HG03439 (cell line): ENCODE results near the gene VPS16.

ENCODE experiments used
- ATAC-seq: cut with Tn5 transposase; IDR thresholded peaks from one replicate; pipeline ENCODE4 v1.9.1; 2021; ENCODE audit warnings: mild to moderate bottlenecking, moderate library complexity; ENCODE audit not compliant: unreplicated experiment

VPS16 gene

DNA sequence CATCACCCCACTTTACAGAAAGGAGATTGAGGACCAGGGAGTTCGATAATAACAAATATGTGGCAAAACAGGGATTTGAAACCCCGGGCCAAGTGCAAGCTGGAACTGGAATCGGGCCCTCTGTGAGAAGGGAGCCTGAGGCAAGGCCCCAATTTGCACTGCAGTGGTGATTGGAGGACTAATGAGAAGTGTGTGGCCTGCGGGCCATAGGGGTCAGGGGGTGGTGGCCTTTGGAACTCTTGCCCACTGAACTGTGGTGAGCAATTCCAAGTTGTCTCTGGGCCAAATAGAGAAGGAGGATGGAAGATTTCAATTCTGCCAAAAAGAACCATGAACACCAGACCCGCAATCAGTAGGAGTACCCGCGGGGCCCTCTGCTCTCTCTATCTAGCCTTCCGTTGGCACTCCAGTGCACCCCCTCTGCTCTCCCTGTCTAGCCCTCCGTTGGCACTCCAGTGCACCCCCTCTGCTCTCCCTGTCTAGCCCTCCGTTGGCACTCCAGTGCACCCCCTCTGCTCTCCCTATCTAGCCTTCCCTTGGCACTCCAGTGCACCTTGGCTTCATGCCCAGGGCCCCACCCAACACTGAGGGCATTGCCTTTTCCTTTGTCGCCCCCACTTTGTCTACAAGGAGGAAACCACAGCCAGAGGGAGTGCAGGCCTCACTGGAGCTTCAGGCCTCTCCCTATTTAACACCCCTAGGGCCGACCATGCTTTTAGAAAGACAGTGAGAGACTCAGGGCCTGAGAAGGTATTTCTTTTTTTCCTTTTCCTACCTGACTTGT is 26.7 kb downstream of the VPS16 start:
- ATAC-seq, result no peak

DNA sequence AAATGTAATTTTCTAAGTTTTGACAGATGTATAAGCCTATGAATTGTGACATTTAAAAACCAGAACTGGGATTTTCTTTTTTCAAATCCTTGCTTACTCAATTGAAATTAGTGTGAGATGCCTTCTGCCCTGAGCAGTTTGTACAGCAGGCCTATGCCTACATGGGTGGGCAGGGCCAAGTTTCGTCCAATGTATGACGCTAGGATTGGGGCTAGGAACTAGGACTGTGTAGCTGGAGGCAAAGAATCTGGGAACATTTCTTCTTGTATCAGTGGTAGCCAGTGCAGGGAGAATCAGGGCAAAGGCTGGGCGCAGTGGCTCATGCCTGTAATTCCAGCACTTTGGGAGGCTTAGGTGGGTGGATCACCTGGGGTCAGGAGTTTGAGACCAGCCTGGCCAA is 28.8 kb downstream of the VPS16 start:
- ATAC-seq, result no peak

DNA sequence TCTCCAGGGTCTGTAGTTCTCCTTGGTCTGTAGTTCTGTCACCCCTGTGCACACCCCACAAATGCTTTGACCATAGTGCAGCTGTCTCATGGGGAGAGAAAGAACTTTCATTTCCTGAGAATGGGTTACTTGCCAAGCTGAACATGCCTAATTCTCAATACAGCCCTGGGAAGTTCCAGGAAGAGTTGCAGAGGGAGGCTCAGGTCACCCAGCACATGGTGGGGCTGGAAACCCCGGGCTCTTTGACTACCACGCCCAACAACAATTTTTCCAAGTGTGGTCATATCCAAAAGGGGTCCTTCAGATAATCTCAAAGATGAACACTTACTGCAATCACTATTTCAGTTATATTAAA is 30.5 kb downstream of the VPS16 start:
- no peak for ATAC-seq

- no peak for ATAC-seq
Measured at GRCh38 chr20:2871661-2872458, 31.3 kb downstream of the VPS16 start.

GRCh38 chr20:2872459-2873009 is 32.0 kb downstream of the VPS16 start:
- ATAC-seq, result peak; percentile 36

DNA sequence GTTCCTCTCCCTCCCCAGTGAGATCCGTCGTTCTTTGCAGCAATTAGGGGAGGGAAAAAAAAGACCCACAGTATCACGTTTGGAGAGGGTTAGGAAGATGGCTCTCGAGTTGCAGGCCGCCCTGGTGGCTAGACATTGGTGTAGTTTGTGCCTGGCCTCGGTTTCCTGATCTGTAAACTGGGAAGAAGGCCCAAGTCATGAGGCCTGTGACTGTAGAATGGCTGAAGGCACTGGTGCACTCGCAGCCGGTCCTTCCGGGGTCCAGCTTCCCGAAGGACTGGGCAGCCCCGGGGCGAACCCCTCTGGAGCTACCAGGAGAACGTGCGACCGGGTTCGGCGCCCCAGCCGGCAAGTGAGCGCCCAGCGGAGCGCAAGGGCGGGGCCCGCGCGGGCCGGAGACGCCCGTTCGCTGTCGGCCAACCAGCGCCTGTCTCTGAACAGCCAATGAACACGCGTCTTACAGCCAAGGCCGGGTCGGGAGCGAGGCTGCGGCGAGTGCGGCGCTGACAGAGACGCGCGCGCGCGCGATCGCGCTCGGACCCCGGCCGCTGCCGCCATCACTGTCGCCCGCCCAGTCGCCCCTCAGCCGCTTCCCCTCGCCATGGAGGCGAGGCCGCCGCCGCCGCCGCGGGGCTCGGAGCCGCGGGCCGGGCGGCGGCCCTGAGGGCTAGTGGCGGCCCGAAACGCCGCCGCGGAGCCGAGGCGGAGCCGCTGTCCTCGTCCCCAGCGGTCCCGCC is 32.6 kb downstream of the VPS16 start, which contains the start of gene PTPRA:
TSS of gene PTPRA (plus strand) at position 472 of the 737 bp plus-strand sequence. CDS start 90,797 bp downstream, outside the sequence.
- peak; percentile 92 for ATAC-seq

DNA sequence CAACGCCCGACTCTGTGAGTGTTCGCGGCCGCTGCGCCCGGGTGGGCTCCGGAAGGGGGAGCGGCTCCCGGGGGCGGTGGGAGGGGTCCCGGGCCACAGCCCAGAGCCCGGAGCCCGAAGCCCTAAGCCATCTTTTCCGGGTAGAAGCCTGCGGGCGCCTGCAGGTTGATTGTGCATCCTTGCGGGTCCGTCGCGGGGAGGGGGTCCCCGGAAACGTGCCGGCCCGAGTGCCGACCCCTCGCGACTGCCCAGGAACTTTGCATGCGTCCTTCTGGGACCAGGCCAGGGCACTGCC is 33.1 kb downstream of the VPS16 start:
- no peak for ATAC-seq

DNA sequence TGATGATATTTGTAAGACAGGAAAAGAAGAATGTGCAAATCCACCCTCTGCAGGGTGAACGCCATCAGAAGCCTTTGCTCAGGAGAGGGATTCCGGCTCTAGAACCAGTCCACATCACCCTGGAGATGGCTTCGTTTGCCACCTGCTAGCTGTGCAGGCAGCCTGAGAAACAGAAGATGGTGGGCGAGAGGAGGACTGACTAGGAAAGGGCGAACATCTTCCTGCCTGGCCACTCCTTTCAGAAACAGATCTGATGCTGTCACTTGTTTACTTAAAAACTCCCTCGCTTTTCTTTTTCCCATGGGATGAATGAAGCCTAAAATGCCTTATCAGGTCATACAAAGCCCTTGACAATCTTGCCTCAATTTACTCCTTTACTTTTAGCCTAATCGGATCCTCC is 33.9 kb downstream of the VPS16 start:
- no peak for ATAC-seq

GRCh38 chr20:2875690-2876203 is 35.2 kb downstream of the VPS16 start:
- no peak for ATAC-seq

GRCh38 chr20:2878515-2878914 is 38.0 kb downstream of the VPS16 start:
- no peak for ATAC-seq

- ATAC-seq, result no peak
Measured at GRCh38 chr20:2879146-2879545, 38.6 kb downstream of the VPS16 start.

DNA sequence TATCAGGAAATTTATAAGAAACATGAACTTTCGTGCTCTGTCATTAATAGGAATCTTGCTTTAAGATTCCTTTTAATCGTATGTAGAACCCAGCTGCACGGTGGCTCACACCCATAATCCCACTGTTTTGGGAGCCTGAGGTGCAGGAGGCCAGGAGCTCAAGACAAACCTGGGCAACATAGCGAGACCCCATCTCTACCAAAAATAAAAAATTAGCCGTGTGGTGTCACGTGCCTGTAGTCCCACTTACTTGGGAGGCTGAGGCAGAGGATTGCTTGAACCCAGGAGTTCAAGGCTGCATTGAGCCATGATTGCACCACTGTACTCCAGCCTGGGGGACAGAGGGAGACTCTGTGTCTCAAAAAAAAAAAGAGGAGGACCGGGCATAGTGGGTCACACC is 40.1 kb downstream of the VPS16 start:
- no peak for ATAC-seq

- ATAC-seq, result no peak
Measured at GRCh38 chr20:2883726-2884637, 43.4 kb downstream of the VPS16 start.

DNA sequence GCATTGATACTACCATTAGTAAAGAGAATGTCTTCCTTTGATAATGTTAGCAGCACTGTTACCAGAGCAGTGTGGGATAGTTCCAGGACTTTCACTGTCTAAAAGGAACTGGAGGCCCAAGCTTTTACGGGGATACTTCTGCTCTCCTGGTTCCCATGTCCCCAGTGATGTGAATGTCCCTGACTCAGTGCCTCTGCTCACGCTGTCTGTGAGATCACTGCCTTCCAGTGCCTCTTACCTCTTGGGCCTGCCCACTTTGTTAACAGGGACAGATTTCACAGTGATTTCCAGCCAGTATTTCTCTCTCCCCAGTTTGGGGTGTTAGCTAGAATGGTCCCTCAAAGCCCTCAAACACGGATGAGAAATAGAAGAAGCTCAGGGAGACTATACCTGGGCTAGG is 47.2 kb downstream of the VPS16 start:
- ATAC-seq, result no peak

DNA sequence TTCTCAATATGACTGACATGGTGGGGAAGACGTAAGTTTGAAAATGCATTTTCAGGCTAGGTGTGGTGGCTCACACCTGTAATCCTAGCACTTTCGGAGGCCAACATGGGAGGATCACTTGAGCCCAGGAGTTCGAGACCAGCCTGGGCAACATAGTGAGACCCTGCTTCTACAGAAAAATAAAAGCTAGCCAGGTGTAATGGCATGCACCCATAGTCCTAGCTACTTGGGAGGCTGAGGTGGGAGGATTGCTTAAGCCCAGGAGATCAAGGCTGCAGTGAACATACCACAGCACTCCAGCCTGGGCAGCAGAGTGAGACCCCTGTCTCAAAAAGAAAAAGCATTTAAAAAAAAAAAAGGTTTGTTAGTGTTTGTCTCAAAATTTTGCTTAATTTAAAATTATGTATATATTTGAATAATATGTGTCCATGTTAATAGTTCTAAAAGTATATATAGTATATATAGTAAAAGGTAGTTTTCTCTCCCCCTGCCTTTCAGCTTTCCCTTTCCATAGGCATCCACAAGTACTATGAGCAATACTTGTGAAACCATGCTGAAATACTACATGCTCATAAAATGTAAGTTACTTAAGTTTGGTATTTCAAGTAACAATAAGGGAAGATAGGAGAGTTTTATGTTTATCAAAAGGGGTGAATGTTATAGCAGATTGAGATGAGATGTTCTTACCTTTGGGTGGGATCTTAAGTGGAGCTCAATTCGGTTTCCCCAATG is 47.8 kb downstream of the VPS16 start:
- no peak for ATAC-seq

DNA sequence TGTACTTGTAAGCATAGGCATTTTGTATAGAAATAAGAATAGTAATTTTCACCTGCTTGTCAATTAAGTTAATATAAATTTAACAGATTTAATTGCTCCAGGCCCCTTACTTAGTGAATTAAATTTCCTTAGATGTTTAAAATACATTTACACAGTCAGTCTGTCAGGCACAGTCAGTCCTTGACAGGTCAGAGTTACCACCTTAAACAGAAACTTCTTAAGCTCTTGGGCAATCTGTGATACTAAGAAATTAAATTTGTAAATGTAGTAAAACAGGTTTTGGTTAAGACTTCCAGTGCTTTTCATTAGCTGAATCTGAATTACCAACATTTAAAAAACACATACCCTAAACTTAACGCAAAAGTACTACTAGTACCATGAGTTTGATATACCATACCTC is 48.7 kb downstream of the VPS16 start:
- ATAC-seq, result no peak

DNA sequence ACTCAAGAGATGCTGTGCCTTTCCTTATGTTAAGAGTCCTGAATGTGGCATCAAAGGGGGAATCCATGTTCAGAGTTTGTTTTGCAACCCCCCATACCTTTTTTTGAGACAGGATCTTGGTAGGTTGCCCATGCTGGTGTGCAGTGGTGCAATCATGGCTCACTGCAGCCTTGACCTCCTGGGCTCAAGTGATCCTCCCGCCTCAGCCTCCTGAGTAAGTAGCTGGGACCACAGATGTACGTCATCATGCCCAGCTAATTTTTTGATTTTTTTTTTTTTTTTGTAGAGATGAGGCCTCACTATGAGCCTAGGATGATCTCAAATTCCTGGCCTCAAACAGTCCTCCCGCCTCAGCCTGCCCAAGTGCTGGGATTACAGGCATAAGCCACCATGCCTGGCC is 49.3 kb downstream of the VPS16 start:
- no peak for ATAC-seq

DNA sequence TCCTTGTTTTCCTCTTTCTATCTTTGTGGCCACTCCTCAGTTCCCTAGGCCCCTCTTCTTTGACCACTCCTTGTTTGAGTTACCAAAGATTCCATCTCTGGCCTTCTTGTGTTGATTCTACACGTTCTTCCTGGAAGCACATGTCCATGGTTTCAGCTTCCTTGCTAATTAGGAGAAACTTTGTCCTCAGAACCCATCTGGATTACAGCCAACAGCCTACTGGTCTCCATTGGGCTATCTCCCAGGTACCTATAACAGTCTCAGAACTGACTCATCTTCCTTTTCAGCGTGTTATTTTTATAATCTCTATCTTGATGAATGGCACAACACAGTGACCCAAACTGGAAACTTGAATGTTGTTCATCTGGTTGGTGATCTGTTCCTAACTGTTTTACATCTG is 50.2 kb downstream of the VPS16 start:
- no peak for ATAC-seq

DNA sequence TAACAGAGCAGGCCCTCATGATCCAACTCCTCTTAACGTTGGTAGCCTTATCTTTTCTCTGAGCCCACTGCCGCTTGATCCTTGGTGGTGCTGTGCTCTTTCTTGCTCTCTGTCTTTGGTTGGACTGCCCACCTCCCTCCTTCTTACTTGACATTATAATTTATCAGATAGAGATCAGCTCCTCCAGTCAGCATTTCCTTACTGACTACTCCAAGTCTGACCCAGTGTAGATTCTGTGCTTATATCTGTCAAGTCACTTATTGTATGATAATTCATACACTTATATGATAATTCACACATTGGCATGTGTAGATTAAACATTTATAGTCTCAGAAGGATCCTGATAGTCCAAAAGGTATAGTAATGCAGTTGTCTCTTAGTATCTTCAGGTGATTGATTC is 50.8 kb downstream of the VPS16 start:
- no peak for ATAC-seq

- ATAC-seq, result no peak
Measured at GRCh38 chr20:2892376-2892775, 51.8 kb downstream of the VPS16 start.
